Right lobe of liver (tissue), 4 donors: Measurements from ENCODE around the gene DNAH10.

Experiments used
- CTCF ChIP-seq, 4 donors: fragments of 200-600 bp in 3 of 4; fragments of 450-650 bp in 1 of 4; IDR thresholded peaks; one replicate each; pipeline versions ENCODE4 v1.5.1 to v1.8.0; 2016 to 2022; ENCODE audit warnings: antibody characterized with exemption in 4 of 4, mild to moderate bottlenecking in 2 of 4
- POLR2A ChIP-seq: fragments of 450-650 bp; IDR thresholded peaks from one replicate; pipeline ENCODE4 v1.6.1; 2017; ENCODE audit warnings: antibody characterized with exemption, mild to moderate bottlenecking
- donor health status: DM: no; HTN: no; CAD: no.
- donor health status: DM: no; HTN: no; CAD: no.
- donor health status: DM: no; HTN: yes; CAD: no.

DNA sequence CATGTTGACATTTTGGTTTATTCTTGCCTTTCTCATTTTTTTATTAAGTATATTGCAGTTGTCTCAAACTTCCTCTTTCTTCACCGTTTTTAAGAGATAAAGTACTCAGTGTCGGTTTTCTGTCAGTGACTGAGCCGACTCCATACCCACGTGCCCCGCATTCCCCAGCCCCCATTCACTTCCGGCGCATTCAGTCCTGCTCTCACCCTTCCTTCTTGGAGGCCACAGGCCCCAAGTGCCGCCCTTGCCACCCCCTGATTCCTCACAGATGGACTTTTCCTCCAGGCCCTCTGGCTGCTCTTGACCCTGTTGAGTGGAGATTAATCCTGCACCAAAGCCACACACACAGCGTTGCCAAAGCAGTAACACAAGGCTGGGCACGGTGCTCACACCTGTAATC is 19.1 kb upstream of the DNAH10 start:
- no peak for TF ChIP-seq CTCF (IDR thresholded peaks at IDR 0.05)
- TF ChIP-seq POLR2A = no peak
